Suprapubic skin (tissue), 4 donors: ENCODE measurements around the gene SLC6A6. TPM values are rescaled to one million over a fixed set of nuclear protein-coding genes. Genes with fewer than 3 reads are reported as not detected.
A peak's percentile ranks its signal among the peaks of the same experiment; 100 is the strongest.

Experiments
- DNase-seq, 2 donors: peaks; one replicate each; pipeline ENCODE4 v3.0.0-alpha.2; 2019; ENCODE audit warnings: low spot score in 2 of 2
- H3K27ac ChIP-seq: fragments of 200-600 bp; sonication (generic); one replicate; pipeline ENCODE4 v1.5.1; 2019
- H3K27me3 ChIP-seq: fragments of 200-600 bp; sonication (generic); one replicate; pipeline ENCODE4 v1.5.1; 2019
- H3K36me3 ChIP-seq: fragments of 200-600 bp; sonication (generic); one replicate; pipeline ENCODE4 v1.5.1; 2019
- H3K4me1 ChIP-seq: fragments of 200-600 bp; sonication (generic); one replicate; pipeline ENCODE4 v1.5.1; 2019
- H3K4me3 ChIP-seq: fragments of 200-600 bp; sonication (generic); one replicate; pipeline ENCODE4 v1.5.1; 2019; ENCODE audit warnings: mild to moderate bottlenecking
- H3K9me3 ChIP-seq: fragments of 200-600 bp; sonication (generic); one replicate; pipeline ENCODE4 v1.5.1; 2019
- CTCF ChIP-seq, 2 donors: fragments of 200-600 bp in 1 of 2; fragments of 450-650 bp in 1 of 2; sonication (generic) in 1 of 2; IDR thresholded peaks; one replicate each; pipeline ENCODE4 v1.5.1; 2016 to 2019; ENCODE audit warnings: antibody characterized with exemption in 2 of 2, mild to moderate bottlenecking in 1 of 2, moderate library complexity in 1 of 2
- EP300 ChIP-seq: sonication (generic); formaldehyde crosslinking; IDR thresholded peaks from one replicate; pipeline ENCODE4 v1.6.1; 2017; ENCODE audit warnings: antibody characterized with exemption
- POLR2A ChIP-seq, 2 donors: fragments of 450-650 bp; IDR thresholded peaks; one replicate each; pipeline ENCODE4 v1.6.1; 2017; ENCODE audit warnings: antibody characterized with exemption in 2 of 2, mild to moderate bottlenecking in 2 of 2, moderate library complexity in 2 of 2
- POLR2AphosphoS5 ChIP-seq, 3 donors: sonication (generic); formaldehyde crosslinking; IDR thresholded peaks; one replicate each; pipeline ENCODE4 v1.6.1; 2017; ENCODE audit warnings: antibody characterized with exemption in 3 of 3
- WGBS: methylation state at CpG from one replicate; pipeline ENCODE4 v1.1.5; 2018; 5-methylcytosine and 5-hydroxymethylcytosine counted together
- total RNA-seq, 4 donors: library from RNA; depleted of rRNA; stranded (reverse); fragments of >200 nt; gene quantifications; one replicate each; pipeline ENCODE4 v1.1.0, GENCODE V29; 2016

Gene SLC6A6
- total RNA-seq, 4 donors from 2014 or later = 85.4 to 149 (median 102) TPM

- no peak for DNase-seq
- Histone ChIP-seq H3K4me3 (no peak overlapping the region), H3K27me3 (no peaks in the 10 kb centered on the region), H3K36me3 (peaks cover 91% of the 10 kb centered on the region), H3K9me3 (no peaks in the 10 kb centered on the region), H3K27ac (no peak overlapping the region), H3K4me1 (no peaks in the 10 kb centered on the region)
- WGBS = 63% methylated on average over 15 of the region's 15 CpGs
- TF ChIP-seq EP300 (no peak), POLR2AphosphoS5 (IDR thresholded peaks at IDR 0.05) (no peak), CTCF (IDR thresholded peaks at IDR 0.05) (peak; percentile 82 to 91)
These were observed 65.6 kb downstream of the SLC6A6 start for GRCh38 chr3:14467814-14468620.

GRCh38 chr3:14468621-14468981, 66.2 kb downstream of the SLC6A6 start:
- no peak for TF ChIP-seq CTCF (IDR thresholded peaks at IDR 0.05)
- no peaks in the 10 kb centered on the region for H3K9me3 ChIP-seq
- WGBS = 87% methylated on average over 13 of the region's 13 CpGs
- H3K4me3 ChIP-seq = no peak overlapping the region
- no peaks in the 10 kb centered on the region for H3K4me1 ChIP-seq
- no peak overlapping the region for H3K27ac ChIP-seq
- no peaks in the 10 kb centered on the region for H3K27me3 ChIP-seq
- peaks cover 90% of the 10 kb centered on the region for H3K36me3 ChIP-seq
- no peak for DNase-seq

- peaks cover 88% of the 10 kb centered on the region for H3K36me3 ChIP-seq
These were observed 68.1 kb downstream of the SLC6A6 start for GRCh38 chr3:14470461-14470860.

GRCh38 chr3:14471016-14471415, 68.6 kb downstream of the SLC6A6 start:
- Histone ChIP-seq H3K4me1 (no peaks in the 10 kb centered on the region), H3K36me3 (peaks cover 88% of the 10 kb centered on the region), H3K27me3 (no peaks in the 10 kb centered on the region), H3K4me3 (no peak overlapping the region), H3K9me3 (no peaks in the 10 kb centered on the region), H3K27ac (no peak overlapping the region)
- 90% methylated on average over 5 of the region's 5 CpGs for WGBS
- TF ChIP-seq POLR2A (IDR thresholded peaks at IDR 0.05) = no peak
- no peak for TF ChIP-seq POLR2AphosphoS5 (IDR thresholded peaks at IDR 0.05)
- TF ChIP-seq EP300 = no peak
- TF ChIP-seq CTCF (IDR thresholded peaks at IDR 0.05) = no peak
- DNase-seq = no peak

More at GRCh38 chr3:14470461-14470860, 68.1 kb downstream of the SLC6A6 start:
- no peak for DNase-seq
- Histone ChIP-seq H3K4me3 (no peak overlapping the region), H3K27me3 (no peaks in the 10 kb centered on the region), H3K9me3 (no peaks in the 10 kb centered on the region), H3K27ac (no peak overlapping the region), H3K4me1 (no peaks in the 10 kb centered on the region)
- no peak for TF ChIP-seq CTCF (IDR thresholded peaks at IDR 0.05)
- no peak for TF ChIP-seq EP300
- no peak for TF ChIP-seq POLR2A (IDR thresholded peaks at IDR 0.05)
- no peak for TF ChIP-seq POLR2AphosphoS5 (IDR thresholded peaks at IDR 0.05)
- WGBS = 76% methylated on average over 12 of the region's 12 CpGs

- 95% methylated on average over 10 of the region's 10 CpGs for WGBS
- TF ChIP-seq POLR2A (IDR thresholded peaks at IDR 0.05) = no peak
- TF ChIP-seq CTCF (IDR thresholded peaks at IDR 0.05) = no peak
- no peak for TF ChIP-seq EP300
- no peak for TF ChIP-seq POLR2AphosphoS5 (IDR thresholded peaks at IDR 0.05)
- DNase-seq = no peak
- peaks cover 88% of the 10 kb centered on the region for H3K36me3 ChIP-seq
- H3K27ac ChIP-seq = no peak overlapping the region
- H3K4me1 ChIP-seq = no peaks in the 10 kb centered on the region
- no peaks in the 10 kb centered on the region for H3K27me3 ChIP-seq
- no peak overlapping the region for H3K4me3 ChIP-seq
- H3K9me3 ChIP-seq = no peaks in the 10 kb centered on the region
These were observed 69.3 kb downstream of the SLC6A6 start for GRCh38 chr3:14471690-14472089.
